ENCODE results near the gene POC5. TPM values are rescaled to one million over a fixed set of nuclear protein-coding genes. Genes with fewer than 3 reads are reported as not detected.

The POC5 gene
- total and polyA plus RNA-seq, 2 of the 13 experiments (the other 11 are each of a cell fraction or from before 2014, with no cell fraction given): 6.9 to 9.3 TPM

DNA sequence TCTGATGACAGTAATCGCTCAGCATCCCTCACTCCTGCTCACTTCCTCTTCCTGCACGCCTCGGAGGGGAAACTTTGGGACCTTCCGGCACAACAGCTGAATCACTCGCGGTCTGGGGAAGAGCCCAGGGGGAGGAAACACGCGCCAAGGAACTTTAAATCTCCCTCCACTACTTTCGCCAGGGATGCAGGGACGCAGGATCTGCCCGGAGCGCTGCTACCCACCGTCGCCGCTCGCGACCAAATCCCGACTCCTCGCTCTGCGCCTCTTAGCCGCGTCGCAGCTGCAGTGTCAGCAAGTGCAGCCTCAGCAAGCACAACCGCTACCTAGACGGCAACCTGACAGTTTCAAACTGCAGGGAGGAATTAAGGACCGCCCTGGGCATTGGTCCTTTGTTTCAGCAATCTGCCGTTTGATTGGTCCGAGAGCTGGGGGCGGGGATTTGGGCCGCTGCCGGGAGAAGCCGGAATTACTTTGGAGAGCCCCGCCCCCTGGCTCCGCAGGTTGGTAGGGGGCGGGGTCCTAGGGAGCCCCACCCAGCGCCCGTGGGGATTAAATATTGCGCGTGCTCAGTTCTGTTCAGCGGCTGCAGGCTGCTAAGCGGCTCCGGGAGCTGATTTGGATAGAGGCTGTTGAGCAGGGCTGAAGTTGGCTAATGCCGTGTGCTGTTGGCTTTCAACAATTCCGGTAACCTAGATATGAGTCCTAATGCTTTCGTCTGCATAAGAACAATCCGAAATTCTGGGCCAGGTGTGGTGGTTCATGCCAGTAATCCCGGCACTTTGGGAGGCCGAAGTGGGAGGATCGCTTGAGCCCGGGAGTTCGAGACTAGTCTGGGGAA is at the start of gene POC5 (continued):
- TF ChIP-seq SMAD1 (CRISPR knock-in tag; IDR thresholded peaks at IDR 0.05; ENCODE audit: borderline replicate concordance, low read depth) (no peak), RBFOX2 (IDR thresholded peaks at IDR 0.05; ENCODE audit: low read depth, low read length) (peak; percentile 77), RFX3 (CRISPR knock-in tag; IDR thresholded peaks at IDR 0.05) (no peak), KLF16 (CRISPR knock-in tag; IDR thresholded peaks at IDR 0.05) (peak in 1 of 2 experiments; percentile 58; a peak in 1 of 4 replicates), GTF3A (CRISPR knock-in tag; conservative IDR thresholded peaks at IDR 0.05) (no peak), ZNF546 (CRISPR knock-in tag; conservative IDR thresholded peaks at IDR 0.05) (no peak), RBM39 (IDR thresholded peaks at IDR 0.05; ENCODE audit: low read depth, low read length, poor library complexity, severe bottlenecking) (peak; percentile 20), RBM22 (optimal IDR thresholded peaks at IDR 0.05; ENCODE audit: low read length) (no peak), ATRX (CRISPR knock-in tag; IDR thresholded peaks at IDR 0.05; ENCODE audit: borderline replicate concordance) (no peak), ZBTB3 (CRISPR knock-in tag; IDR thresholded peaks at IDR 0.05; ENCODE audit: borderline replicate concordance, low read depth) (no peak), NFIC (IDR thresholded peaks at IDR 0.05; ENCODE audit: low read length) (no peak), ZNF558 (CRISPR knock-in tag; IDR thresholded peaks at IDR 0.05; ENCODE audit: borderline replicate concordance) (no peak; the same call in 1 of the 2 replicates), ZNF616 (CRISPR knock-in tag; IDR thresholded peaks at IDR 0.05; ENCODE audit: low read depth) (no peak), FOXA3 (CRISPR knock-in tag; IDR thresholded peaks at IDR 0.05) (no peak; the same call in 1 of the 2 replicates), ELF3 (CRISPR knock-in tag; IDR thresholded peaks at IDR 0.05) (0 out of 2 replicates have a peak, but pooled peaks have one; percentile 33), ZNF766 (CRISPR knock-in tag; IDR thresholded peaks at IDR 0.05; ENCODE audit: borderline replicate concordance) (peak; percentile 74; the same call in 1 of the 2 replicates), YEATS4 (CRISPR knock-in tag; IDR thresholded peaks at IDR 0.05; ENCODE audit: borderline replicate concordance) (peak; percentile 92), ZKSCAN5 (CRISPR knock-in tag; IDR thresholded peaks at IDR 0.05) (no peak; the same call in 1 of the 2 replicates), TBX2 (CRISPR knock-in tag; IDR thresholded peaks at IDR 0.05; ENCODE audit: borderline replicate concordance) (peak; percentile 56; the same call in 1 of the 2 replicates), SETDB1 (CRISPR knock-in tag; IDR thresholded peaks at IDR 0.05; ENCODE audit: borderline replicate concordance) (no peak)
- TF ChIP-seq, protein P1, sequence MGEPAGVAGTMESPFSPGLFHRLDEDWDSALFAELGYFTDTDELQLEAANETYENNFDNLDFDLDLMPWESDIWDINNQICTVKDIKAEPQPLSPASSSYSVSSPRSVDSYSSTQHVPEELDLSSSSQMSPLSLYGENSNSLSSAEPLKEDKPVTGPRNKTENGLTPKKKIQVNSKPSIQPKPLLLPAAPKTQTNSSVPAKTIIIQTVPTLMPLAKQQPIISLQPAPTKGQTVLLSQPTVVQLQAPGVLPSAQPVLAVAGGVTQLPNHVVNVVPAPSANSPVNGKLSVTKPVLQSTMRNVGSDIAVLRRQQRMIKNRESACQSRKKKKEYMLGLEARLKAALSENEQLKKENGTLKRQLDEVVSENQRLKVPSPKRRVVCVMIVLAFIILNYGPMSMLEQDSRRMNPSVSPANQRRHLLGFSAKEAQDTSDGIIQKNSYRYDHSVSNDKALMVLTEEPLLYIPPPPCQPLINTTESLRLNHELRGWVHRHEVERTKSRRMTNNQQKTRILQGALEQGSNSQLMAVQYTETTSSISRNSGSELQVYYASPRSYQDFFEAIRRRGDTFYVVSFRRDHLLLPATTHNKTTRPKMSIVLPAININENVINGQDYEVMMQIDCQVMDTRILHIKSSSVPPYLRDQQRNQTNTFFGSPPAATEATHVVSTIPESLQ (CRISPR knock-in tag; conservative IDR thresholded peaks at IDR 0.05): no peak
- TF ChIP-seq, protein P2, sequence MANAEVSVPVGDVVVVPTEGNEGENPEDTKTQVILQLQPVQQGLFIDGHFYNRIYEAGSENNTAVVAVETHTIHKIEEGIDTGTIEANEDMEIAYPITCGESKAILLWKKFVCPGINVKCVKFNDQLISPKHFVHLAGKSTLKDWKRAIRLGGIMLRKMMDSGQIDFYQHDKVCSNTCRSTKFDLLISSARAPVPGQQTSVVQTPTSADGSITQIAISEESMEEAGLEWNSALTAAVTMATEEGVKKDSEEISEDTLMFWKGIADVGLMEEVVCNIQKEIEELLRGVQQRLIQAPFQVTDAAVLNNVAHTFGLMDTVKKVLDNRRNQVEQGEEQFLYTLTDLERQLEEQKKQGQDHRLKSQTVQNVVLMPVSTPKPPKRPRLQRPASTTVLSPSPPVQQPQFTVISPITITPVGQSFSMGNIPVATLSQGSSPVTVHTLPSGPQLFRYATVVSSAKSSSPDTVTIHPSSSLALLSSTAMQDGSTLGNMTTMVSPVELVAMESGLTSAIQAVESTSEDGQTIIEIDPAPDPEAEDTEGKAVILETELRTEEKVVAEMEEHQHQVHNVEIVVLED (CRISPR knock-in tag; IDR thresholded peaks at IDR 0.05; ENCODE audit: borderline replicate concordance): peak; percentile 32; the same call in 1 of the 2 replicates
- TF ChIP-seq, protein P3, sequence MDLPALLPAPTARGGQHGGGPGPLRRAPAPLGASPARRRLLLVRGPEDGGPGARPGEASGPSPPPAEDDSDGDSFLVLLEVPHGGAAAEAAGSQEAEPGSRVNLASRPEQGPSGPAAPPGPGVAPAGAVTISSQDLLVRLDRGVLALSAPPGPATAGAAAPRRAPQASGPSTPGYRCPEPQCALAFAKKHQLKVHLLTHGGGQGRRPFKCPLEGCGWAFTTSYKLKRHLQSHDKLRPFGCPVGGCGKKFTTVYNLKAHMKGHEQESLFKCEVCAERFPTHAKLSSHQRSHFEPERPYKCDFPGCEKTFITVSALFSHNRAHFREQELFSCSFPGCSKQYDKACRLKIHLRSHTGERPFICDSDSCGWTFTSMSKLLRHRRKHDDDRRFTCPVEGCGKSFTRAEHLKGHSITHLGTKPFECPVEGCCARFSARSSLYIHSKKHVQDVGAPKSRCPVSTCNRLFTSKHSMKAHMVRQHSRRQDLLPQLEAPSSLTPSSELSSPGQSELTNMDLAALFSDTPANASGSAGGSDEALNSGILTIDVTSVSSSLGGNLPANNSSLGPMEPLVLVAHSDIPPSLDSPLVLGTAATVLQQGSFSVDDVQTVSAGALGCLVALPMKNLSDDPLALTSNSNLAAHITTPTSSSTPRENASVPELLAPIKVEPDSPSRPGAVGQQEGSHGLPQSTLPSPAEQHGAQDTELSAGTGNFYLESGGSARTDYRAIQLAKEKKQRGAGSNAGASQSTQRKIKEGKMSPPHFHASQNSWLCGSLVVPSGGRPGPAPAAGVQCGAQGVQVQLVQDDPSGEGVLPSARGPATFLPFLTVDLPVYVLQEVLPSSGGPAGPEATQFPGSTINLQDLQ (CRISPR knock-in tag; IDR thresholded peaks at IDR 0.05): no peak
